Smooth muscle cell (in vitro differentiated cells): ENCODE measurements around the gene ZG16B. TPM values are rescaled to one million over a fixed set of nuclear protein-coding genes. Genes with fewer than 3 reads are reported as not detected.

Experiments used
- DNase-seq: peaks from one replicate; lab custom pipeline; 2025; ENCODE audit not compliant: unreplicated experiment; lab: John Stamatoyannopoulos, UW
- H2AFZ ChIP-seq: fragments of 200-600 bp; sonication (generic); 2 replicates; pipeline ENCODE4 v1.6.0; 2016; ENCODE audit warnings: antibody characterized with exemption, low read depth, mild to moderate bottlenecking
- H3F3A ChIP-seq: fragments of 200-600 bp; sonication (generic); 2 replicates; pipeline ENCODE4 v1.6.0; 2017; ENCODE audit warnings: antibody characterized with exemption, low read depth
- H3K27ac ChIP-seq: fragments of 200-600 bp; sonication (generic); 2 replicates; pipeline ENCODE4 v1.5.1; 2016; ENCODE audit warnings: low read depth, mild to moderate bottlenecking
- H3K27me3 ChIP-seq: fragments of 200-600 bp; sonication (generic); 2 replicates; pipeline ENCODE4 v1.6.1; 2016; ENCODE audit warnings: low read depth, mild to moderate bottlenecking
- H3K36me3 ChIP-seq: fragments of 200-600 bp; sonication (generic); 2 replicates; pipeline ENCODE4 v1.5.1; 2016; ENCODE audit warnings: low read depth
- H3K4me1 ChIP-seq: fragments of 200-600 bp; sonication (generic); 2 replicates; pipeline ENCODE4 v1.5.1; 2016; ENCODE audit warnings: low read depth
- H3K4me2 ChIP-seq: fragments of 200-600 bp; sonication (generic); 2 replicates; pipeline ENCODE4 v1.6.0; 2016; ENCODE audit warnings: mild to moderate bottlenecking
- H3K4me3 ChIP-seq: fragments of 200-600 bp; sonication (generic); 2 replicates; pipeline ENCODE4 v1.5.1; 2016; ENCODE audit warnings: mild to moderate bottlenecking
- H3K79me2 ChIP-seq: fragments of 200-600 bp; sonication (generic); 2 replicates; pipeline ENCODE4 v1.6.0; 2016; ENCODE audit warnings: low read depth, mild to moderate bottlenecking
- H3K9ac ChIP-seq: fragments of 200-600 bp; sonication (generic); 2 replicates; pipeline ENCODE4 v1.6.0; 2016; ENCODE audit warnings: low read depth
- H3K9me3 ChIP-seq: fragments of 200-600 bp; sonication (generic); replicated peaks from 2 replicates; pipeline ENCODE4 v1.5.1; 2016; ENCODE audit warnings: low read depth
- H4K20me1 ChIP-seq: fragments of 200-600 bp; sonication (generic); 2 replicates; pipeline ENCODE4 v1.6.0; 2016; ENCODE audit warnings: low read depth
- CTCF ChIP-seq: fragments of 200-600 bp; sonication (generic); IDR thresholded peaks from 2 replicates; pipeline ENCODE4 v1.5.1; 2017; ENCODE audit warnings: borderline replicate concordance, mild to moderate bottlenecking, antibody characterized with exemption; ENCODE audit not compliant: insufficient read depth, poor library complexity, severe bottlenecking
- WGBS: methylation state at CpG from one replicate; pipeline ENCODE4 v1.1.7; 2016; ENCODE audit warnings: low lambda C conversion rate; 5-methylcytosine and 5-hydroxymethylcytosine counted together
- polyA plus RNA-seq: library from polyadenylated mRNA; unstranded; fragments of >200 nt; fragmentation: Nextera tagmentation; extraction: Ambion mirVana; gene quantifications from 2 replicates; pipeline ENCODE4 v1.2.1, GENCODE V29; 2016
- total RNA-seq: library from RNA; depleted of rRNA; stranded (reverse); fragments of >200 nt; gene quantifications from 2 replicates; pipeline ENCODE4 v1.2.3, GENCODE V29; 2014

The ZG16B gene
- total and polyA plus RNA-seq, 2 experiments from 2014 or later, result not detected

GRCh38 chr16:2820836-2821486 lies 9.1 kb upstream of the ZG16B start:
- no peak for TF ChIP-seq CTCF
- Histone ChIP-seq H3K4me3 (no peak overlapping the region), H3K27me3 (no peaks in the 10 kb centered on the region), H4K20me1 (no peaks in the 10 kb centered on the region), H3K4me1 (no peaks in the 10 kb centered on the region), H3F3A (no peaks in the 10 kb centered on the region), H3K36me3 (no peaks in the 10 kb centered on the region), H3K27ac (no peak overlapping the region), H3K9me3 (no peaks in the 10 kb centered on the region), H3K79me2 (no peaks in the 10 kb centered on the region), H3K4me2 (no peak overlapping the region), H3K9ac (no peak overlapping the region), H2AFZ (no peak overlapping the region)
- no peak for DNase-seq
- 92% methylated on average over 14 of the region's 14 CpGs for WGBS

- no peak overlapping the region for H3K4me2 ChIP-seq
- H3K27me3 ChIP-seq, result no peaks in the 10 kb centered on the region
- no peaks in the 10 kb centered on the region for H3F3A ChIP-seq
- no peaks in the 10 kb centered on the region for H3K9me3 ChIP-seq
- H3K4me3 ChIP-seq, result no peak overlapping the region
- H4K20me1 ChIP-seq, result no peaks in the 10 kb centered on the region
- H3K79me2 ChIP-seq, result no peaks in the 10 kb centered on the region
- H3K27ac ChIP-seq, result no peak overlapping the region
- H2AFZ ChIP-seq, result no peak overlapping the region
- no peaks in the 10 kb centered on the region for H3K36me3 ChIP-seq
- no peak for TF ChIP-seq CTCF
- no peak overlapping the region for H3K9ac ChIP-seq
- no peak for DNase-seq
- H3K4me1 ChIP-seq, result no peaks in the 10 kb centered on the region
- 85% methylated on average over 9 of the region's 9 CpGs for WGBS
These were observed 8.5 kb upstream of the ZG16B start for GRCh38 chr16:2821487-2822157.

- H2AFZ ChIP-seq, result no peak overlapping the region
- no peaks in the 10 kb centered on the region for H3K79me2 ChIP-seq
- H3F3A ChIP-seq, result no peaks in the 10 kb centered on the region
- DNase-seq, result no peak
- no peaks in the 10 kb centered on the region for H3K36me3 ChIP-seq
- H3K27me3 ChIP-seq, result no peaks in the 10 kb centered on the region
- H3K27ac ChIP-seq, result no peak overlapping the region
- no peak overlapping the region for H3K9ac ChIP-seq
- TF ChIP-seq CTCF, result no peak
- no peaks in the 10 kb centered on the region for H4K20me1 ChIP-seq
- no peaks in the 10 kb centered on the region for H3K4me1 ChIP-seq
- H3K4me2 ChIP-seq, result no peak overlapping the region
- no peak overlapping the region for H3K4me3 ChIP-seq
- 87% methylated on average over 8 of the region's 8 CpGs for WGBS
- no peaks in the 10 kb centered on the region for H3K9me3 ChIP-seq
These were observed 8.0 kb upstream of the ZG16B start for GRCh38 chr16:2822158-2822495.

GRCh38 chr16:2822496-2822895 lies 7.6 kb upstream of the ZG16B start:
- no peaks in the 10 kb centered on the region for H3K9me3 ChIP-seq
- no peak for DNase-seq
- H3K4me3 ChIP-seq, result no peak overlapping the region
- no peaks in the 10 kb centered on the region for H4K20me1 ChIP-seq
- H3K36me3 ChIP-seq, result no peaks in the 10 kb centered on the region
- H3K27ac ChIP-seq, result no peak overlapping the region
- H2AFZ ChIP-seq, result no peak overlapping the region
- H3K79me2 ChIP-seq, result no peaks in the 10 kb centered on the region
- TF ChIP-seq CTCF, result no peak
- H3K4me2 ChIP-seq, result no peak overlapping the region
- H3F3A ChIP-seq, result no peaks in the 10 kb centered on the region
- H3K9ac ChIP-seq, result no peak overlapping the region
- 82% methylated on average over 4 of the region's 4 CpGs for WGBS
- H3K27me3 ChIP-seq, result no peaks in the 10 kb centered on the region
- no peaks in the 10 kb centered on the region for H3K4me1 ChIP-seq
